ENCODE results near the gene CARD11.
A peak's percentile ranks its signal among the peaks of the same experiment; 100 is the strongest.

Gene CARD11

DNA sequence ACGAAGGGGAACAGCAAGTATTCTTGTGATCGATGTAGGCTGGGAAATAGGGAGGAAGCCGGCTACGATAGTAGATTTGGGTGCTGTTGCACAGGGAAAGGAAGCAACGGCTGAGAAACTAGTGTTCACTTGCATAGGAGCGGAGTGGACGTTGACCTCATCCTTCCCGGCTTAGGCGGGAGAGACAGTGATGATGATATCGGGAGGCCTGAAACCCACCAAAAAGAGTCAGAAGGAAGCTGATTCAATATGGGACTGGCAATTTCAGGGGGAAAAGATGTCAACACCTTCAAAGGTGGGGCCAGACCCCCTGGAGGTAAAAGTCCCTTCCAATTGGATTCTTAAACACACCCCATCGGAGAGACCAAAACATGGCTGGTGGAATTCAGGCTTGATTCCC is 61.3 kb downstream of the CARD11 start:
- no peak for DNase-seq (ENCODE audit: low read depth in 2 of 2)

DNA sequence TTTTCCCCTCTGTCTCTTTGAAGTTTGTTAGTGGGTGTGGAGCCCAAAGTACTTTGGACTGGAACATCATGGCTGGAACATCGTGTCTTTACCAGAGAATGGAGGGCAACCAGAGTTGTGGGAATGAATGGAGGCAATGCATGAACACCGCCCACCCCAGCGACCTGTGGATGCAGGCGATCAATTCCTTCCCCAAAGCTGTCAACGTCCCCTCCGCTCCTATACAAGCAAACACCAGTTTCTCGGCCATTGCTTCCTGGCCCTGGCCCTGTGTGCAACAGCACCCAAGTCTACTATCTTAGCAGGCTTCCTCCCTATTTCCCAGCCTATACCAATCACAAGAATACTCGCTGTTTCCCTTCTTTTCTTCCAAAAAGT is 62.6 kb downstream of the CARD11 start:
- no peak for DNase-seq (ENCODE audit: low read depth in 2 of 2)

DNA sequence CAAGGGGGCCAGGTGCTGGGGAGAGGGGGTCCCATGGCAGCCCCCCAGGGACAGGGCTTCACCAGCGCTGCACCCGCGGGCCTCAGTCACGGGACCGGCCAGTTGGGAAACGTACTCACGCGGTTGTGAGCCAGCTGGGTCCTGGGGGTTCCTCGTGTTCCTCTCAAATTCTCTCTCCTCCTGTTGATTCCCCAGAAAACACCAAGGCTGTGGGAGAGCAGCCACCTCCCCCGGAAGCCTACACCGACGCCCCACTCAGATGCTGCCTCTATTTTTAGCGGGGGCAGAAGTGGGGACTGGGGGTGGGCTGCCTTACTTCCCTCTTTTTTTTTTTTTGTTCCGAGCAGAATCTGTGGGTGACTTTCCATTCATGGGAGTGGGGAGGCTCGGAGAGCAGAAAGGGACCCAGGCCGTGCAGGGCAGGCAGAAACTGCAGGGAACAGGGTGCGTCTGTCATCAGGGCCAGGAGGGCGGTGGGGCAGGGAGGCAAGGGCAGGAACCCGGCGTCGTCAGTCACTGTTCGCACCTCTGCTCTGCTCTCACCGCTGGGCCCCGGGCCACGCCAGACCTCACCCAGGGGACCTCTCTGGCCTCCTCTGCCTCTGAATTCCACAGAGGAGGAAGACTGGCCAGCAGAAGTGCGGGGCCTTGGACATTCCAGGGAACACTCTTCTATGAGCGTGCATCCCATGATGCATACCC is 63.1 kb downstream of the CARD11 start:
- DNase-seq (ENCODE audit: low read depth in 2 of 2) = no peak

DNA sequence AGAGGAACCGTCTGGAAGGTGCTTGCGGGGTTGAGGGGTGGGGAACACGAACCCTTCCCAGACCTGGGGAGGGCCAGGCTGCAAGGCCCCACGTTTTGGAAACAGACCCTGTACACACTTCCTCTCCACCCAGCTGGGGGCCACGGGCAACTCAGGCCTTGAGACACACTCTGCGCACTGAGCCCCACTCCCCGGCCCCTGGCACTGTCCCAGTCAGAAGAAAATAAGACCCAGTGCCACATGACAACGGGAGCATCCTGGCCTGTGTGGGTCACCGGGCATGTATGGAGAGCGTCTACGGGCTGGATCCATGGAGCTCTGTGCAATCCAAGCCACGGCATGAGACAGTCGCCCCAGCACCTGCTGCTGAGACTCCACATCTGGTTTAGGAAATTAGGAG is 63.7 kb downstream of the CARD11 start:
- DNase-seq (ENCODE audit: low read depth in 2 of 2) = no peak

DNA sequence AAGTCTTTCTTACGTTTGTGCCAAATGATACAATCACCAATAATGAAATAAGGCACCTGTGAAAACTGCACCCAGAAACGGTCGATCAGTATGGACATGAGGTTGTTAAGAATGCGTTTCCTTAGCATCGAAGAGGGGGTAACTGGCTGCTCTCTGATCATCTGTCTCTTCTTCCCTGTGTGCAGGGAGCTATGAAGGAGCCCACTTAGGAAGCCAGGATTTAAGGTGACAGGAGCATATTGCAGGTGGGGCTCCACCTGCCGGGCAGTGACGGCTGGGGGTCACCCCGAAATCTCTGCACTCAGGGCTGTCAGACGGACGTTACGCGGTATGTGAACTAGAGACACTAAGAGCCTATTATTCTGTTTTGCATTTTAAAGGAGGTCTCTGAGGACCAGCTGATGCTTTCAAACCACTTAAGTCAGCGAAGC is 64.5 kb downstream of the CARD11 start:
- no peak for DNase-seq (ENCODE audit: low read depth in 2 of 2)

DNA sequence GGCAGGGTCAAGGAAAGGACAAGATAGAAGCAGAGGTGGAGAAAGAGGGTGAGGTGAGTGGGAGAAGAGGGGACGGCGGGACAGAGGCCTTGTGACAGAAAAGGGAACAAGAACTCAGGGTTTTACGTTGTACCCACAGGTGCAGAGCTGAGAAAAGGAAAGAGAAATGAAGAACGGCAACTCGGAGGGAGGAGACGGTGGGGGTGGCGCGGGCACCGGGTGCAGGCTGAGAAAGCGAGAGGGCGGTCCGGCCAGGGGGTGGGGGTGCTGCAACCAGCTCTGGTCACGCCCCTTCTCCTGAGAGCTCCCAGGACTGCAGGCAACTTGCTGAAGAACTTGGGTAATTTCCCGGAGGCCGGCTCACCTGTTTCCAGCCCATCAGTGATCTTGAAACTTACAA is 65.3 kb downstream of the CARD11 start:
- DNase-seq (ENCODE audit: low read depth in 2 of 2) = peak; percentile 87 to 89

DNA sequence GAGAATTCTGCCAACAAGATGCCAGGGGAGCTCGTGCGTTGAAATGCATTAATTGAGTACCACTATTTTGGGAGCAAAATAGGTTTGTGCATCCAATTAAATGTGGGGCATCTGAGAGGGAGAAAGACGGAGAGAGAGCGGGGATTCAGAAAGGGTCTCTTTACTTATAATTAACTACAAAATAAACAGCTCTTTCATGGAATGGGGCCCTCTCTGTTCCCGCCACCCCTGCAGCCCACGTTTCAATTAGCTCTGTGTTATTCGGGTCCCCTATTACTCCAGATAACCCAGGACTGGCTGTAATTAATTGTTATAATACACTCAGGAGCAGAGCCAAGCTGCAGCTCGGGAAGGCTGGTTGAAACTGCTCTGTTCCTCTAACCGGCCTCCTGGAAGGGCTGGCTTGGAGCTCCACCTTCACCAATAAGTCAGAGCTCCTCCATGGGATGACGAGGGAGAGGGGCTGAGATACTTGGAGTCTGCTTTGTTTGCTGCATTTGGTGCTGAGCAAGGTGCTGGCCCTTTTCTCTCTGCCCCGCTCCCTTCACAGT is 67.8 kb downstream of the CARD11 start:
- DNase-seq (ENCODE audit: low read depth in 2 of 2) = no peak

DNA sequence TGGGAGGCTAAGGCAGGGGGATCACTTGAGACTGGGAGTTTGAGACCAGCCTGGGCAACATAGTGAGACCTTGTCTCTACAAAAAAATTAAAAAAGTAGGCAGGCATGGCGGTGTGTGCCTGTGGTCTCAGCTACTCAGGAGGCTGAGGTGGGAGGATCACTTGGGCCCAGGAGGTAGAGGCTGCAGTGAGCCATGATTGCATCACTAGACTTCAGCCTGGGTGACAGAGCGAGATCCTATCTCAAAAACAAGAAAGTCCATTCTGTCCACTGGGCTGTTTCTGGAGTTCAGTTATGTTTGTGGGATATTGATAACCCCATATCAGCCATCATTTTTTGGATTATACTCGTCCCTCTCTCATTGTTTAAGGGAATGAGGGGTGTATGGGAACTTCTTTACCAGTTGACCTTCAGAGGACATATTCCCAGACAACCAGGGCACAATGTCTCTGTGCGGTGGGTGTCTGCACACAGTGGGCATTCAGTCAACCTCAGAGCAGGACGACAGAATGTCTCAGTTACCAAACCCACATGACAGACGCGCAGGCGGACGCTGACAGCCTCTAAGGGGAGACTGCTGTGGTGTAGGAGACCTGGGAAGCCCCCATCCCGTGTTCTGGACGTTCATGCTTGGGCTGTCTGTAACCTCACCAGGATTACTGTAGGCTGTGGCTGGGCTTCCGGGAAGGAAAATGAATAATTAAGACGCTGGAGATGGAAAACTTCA is 69.4 kb downstream of the CARD11 start:
- no peak for DNase-seq (ENCODE audit: low read depth in 2 of 2)

DNA sequence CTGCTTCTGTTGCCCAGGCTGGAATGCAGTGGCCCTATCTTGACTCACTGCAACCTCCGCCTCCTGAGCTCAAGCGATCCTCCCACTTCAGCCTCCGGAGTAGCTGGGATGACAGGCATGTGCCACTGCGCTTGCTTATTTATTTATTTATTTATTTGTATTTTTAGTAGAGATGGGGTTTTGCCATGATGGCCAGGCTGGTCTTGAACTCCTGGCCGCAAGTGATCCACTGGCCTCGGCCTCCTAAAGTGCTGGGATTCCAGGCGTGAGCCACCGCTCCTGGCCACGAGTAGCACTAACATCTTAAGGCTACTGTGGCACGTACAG is 70.9 kb downstream of the CARD11 start:
- DNase-seq (ENCODE audit: low read depth in 2 of 2) = no peak

DNA sequence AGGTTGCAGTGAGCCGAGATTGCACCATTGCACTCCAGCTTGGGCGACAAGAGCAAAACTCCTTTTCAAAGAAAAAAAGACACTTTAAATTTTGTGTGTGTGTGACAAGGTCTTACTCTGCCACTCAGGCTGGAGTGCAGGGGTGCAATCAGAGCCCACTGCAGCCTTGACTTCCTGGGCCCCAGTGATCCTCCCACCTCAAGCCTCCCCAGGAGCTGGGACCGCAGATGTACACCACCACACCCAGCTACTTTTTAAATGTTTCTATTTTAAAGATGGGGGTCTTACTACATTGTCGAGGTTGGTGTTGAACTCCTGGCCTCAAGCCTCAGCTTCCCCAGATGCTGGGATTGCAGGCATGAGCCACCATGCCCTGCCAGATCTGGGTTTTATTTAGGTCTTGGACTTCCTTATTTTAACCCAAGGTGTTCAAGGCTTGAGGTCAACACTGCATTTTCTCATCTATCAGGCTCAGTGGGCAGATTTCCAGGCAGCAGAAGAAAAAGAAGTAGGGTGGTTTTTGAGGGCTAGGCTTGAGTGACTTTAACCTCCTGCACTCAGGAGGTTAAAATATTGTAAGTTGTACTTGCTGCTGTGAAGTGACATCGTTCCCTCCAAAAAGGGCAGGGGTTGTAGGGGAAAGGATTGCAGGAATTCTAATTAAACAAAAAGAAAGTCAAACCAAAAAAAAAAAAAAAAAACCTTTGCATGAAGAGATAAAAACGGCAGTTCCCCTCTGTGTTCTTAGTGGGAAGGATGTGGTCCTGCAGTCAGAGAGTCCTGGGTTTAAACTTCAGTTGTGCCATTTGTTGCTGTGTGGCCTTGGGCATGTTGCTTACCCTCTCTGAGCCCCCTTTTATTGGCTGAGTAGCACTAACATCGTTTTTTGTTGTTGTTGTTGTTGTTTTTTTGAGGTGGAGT is 71.5 kb downstream of the CARD11 start:
- no peak for DNase-seq (ENCODE audit: low read depth in 2 of 2)

DNA sequence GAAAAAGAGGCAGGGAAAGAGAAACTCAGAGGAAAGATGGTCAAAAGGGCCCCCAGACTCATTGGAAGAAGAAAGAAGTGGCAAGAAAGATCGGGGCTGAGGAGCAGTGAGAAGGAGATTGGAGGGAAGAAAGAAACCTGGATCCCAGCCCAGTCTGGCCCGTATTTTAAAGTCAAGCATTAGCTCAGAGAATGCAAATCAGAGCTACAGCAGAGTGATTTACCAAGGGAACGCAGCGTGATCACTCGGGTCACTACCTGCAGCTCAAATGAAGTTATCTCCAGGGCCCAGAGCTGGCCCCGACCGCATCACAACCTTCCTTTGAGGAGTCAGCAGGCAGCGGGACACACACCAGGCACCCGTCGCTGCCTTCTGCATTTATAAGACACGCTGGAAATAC is 72.8 kb downstream of the CARD11 start:
- DNase-seq (ENCODE audit: low read depth in 2 of 2) = no peak

DNA sequence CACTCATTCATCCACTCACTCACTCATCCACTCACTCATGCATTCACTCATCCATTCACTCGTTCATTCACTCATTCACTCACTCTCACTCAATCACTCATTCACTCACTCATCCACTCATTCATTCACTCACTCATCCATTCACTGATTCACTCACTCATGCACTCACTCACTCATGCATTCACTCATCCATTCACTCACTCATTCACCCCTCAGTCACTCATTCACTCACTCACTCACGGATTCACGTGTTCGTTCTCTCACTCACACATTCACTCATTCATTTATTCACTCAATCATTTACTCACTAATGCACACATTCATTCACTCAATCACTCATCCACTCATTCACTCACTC is 73.4 kb downstream of the CARD11 start:
- DNase-seq (ENCODE audit: low read depth in 2 of 2) = no peak

DNA sequence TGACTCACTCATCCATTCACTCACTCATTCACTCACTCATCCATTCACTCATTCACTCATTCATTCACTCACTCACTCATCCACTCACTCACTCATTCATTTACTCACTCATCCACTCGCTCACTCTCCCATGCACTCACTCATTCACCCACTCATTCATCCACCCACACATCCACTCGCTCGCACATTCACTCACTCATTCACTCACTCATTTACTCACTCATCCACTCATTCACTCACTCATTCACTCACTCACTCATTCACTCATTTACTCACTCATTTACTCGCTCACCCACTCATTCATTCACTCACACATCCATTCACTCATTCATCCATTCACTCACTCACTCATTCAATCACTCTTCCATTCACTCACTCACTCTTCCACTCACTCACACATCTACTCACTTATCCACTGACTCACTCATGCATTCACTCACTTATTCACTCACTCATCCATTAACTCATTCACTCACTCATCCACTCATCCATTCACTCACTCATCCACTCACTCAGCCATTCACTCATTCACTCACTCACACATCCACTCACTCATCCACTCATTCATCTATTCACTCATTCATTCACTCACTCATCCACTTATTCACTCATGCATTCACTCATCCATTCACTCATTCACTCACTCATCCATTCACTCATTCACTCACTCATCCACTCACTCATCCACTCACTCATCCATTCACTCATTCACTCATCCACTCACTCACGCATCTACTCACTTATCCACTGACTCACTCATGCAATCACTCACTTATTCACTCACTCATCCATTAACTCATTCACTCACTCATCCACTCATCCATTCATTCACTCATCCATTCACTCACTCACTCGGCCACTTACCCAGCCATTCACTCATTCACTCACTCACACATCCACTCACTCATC is 74.0 kb downstream of the CARD11 start:
- DNase-seq (ENCODE audit: low read depth in 2 of 2) = no peak

DNA sequence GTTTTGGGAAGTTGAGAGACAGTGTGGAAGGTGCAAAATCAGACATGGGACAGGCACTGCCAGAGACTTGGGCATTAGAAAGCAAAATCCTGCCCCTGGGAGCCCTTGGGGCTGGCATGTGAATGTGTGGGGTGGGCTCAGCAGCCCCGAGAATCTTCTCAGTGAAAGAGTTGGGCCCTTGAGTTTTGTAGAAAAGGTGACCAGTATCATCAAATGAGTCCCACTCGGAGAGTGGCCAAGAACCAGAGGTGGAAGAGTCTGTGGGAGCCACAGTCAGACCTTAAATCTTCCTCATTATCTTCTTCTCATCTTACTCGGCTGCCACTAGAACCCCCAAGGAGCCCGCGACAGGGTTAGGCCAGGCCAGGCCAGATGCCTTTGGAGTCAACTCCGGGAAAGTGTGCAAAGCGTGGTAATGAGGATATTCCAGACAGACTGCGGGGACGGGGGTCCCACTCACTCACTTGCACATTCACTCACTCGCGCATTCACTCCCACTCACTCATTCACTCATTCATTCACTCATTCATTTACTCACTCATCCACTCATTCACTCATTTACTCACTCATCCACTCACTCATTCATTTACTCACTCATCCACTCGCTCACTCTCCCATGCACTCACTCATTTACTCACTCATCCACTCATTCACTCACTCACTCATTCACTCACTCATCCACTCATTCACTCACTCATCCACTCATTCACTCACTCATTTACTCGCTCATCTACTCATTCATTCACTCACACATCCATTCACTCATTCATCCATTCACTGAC is 74.9 kb downstream of the CARD11 start:
- no peak for DNase-seq (ENCODE audit: low read depth in 2 of 2)

DNA sequence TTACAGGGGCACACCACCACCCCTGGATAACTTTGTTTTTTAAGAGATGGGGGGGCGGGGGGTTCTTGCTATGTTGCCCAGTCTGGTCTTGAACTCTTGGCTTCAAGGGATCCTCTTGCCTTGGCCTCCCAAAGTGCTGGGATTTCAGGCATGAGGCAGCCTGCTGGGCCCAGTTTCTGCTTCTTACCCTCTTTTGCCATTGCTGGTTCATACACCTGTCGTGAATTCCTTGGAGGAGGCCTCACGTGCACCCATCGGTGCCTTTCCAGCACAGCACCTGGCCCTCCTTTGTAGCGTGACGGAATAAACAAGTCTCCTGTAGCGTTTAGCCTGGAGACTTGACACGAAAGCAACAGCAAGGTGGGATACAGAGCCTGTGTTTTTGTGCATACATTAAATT is 75.5 kb downstream of the CARD11 start:
- DNase-seq (ENCODE audit: low read depth in 2 of 2) = no peak

DNA sequence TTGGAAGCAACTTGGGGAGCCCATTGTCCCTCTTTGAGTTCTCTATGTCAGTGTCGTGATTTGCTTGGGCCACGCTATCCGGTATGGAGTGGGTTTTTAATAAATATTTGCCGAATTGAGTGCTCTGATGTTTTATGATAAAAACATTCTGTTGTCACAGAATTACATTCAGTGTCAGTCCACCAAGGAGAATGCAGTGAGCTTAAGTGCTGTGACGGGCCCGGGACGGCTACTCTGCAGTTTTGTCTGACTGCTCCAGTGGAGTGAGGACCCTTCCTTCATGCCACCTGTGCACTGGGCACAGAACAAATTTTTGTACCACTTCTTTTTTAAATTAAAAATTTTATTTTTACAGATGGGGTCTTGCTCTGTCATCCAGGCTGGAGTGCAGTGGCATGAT is 76.0 kb downstream of the CARD11 start:
- DNase-seq (ENCODE audit: low read depth in 2 of 2) = no peak

DNA sequence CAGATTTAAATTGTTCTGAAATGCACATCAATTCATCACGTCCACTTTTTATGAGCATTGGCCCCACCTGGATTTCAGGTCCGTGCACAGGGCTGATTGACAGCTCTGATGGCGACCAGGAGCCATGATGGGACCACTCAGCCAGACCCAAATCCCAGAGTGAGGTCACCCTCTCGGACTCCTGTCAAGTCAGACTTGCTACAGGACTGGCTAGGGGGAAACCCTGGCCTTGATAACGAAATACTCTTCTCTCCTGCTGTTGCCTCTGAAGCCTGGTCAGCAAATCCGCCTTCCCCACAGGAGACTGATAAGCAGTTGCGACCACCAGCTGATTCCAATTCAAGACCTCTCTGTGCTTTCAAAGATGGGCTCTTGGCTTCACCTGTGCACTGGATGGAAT is 76.4 kb downstream of the CARD11 start:
- no peak for DNase-seq (ENCODE audit: low read depth in 2 of 2)

DNA sequence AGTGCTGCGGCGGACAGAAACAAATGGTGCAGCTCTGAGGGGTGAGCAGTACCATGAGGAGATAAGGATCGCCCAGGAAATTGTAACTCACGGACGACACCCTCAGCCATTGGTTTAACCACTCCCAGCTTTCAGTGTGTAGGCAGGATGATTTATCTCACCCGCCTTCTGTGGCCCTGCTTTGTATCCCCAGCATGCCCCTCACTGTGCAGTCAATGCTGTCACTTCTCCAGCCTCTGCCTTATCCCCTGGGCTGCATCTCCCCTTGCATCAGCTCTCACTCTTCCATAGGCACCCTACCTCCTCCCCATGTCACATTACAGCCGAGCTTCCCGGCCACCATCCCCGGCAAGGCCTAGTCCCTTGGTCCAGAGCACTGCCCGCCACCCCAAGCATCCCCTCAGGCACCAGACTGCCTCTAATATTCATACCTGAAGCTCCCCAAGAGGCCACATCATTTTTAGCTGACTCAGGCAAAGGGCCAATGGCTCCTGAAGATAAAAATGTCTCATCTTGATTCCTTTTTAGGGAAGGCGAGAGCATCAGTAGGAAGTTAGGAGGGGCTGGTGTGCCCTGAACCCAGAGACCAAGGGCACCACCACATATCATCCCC is 77.1 kb downstream of the CARD11 start:
- no peak for DNase-seq (ENCODE audit: low read depth in 2 of 2)

DNA sequence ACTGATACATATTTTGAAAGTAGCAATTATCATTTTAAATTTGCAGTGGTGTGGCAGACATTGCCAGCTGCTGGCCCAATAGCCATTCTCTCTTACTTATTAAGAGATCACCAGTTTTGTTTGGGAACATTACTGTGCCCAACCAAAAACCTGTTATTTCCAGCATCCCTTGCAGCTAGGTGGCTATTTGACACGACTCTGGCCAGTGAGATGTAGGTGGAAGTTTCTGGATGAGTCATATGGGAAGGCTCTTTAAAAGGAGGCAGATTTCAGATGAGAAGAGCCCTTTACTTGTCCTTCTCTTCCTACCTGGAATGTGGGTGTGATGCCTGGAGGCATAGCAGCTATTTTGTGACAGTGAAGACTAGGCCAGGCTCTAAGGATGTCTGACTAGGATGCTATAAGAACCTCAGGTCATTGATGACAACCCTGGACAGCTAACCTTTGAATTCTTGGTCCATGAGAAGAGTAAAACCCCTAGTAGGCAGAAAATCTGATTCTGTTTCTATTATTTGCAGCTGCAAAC is 77.9 kb downstream of the CARD11 start:
- no peak for DNase-seq (ENCODE audit: low read depth in 2 of 2)

DNA sequence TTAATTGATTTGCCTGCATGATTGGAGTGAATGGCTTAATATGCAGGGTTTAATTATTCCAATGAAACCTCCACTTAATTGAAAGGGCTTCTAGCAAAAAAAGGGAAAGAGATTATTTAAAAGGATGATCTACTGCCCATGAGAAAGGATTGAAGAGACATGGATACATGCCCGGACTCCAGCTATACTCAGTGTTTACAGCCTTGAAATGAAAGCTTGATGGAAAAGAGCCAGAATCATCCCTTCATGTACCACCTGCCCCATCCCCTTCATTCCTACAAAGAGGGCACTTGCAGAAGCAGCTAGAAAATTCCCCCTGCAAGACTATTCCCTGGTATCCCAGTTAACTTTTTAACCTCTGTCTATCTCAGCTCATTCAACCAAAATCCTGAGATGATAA is 78.4 kb downstream of the CARD11 start:
- DNase-seq (ENCODE audit: low read depth in 2 of 2) = no peak

Measured in stimulated activated CD4-positive, alpha-beta T cell treated with anti-CD3 and anti-CD28 coated beads, Interleukin-15, amount 100 ng/mL, for 48 hours (primary cell).